DND-41 (cell line): ENCODE measurements around the gene H3-3A.

Experiments
- ATAC-seq: fragments of 200-7000 bp; cut with Tn5 transposase; 3 replicates; pipeline ENCODE4 v1.9.1; 2021; ENCODE audit warnings: low read depth; ENCODE audit not compliant: insufficient read depth
- DNase-seq: peaks from one replicate; pipeline ENCODE4 v3.0.0-alpha.2; 2020
- H2AFZ ChIP-seq: 2 replicates; pipeline ENCODE4 v1.6.0; 2012; ENCODE audit warnings: low read depth, low read length
- H3K27ac ChIP-seq: 2 replicates; pipeline ENCODE4 v1.5.1; 2012; ENCODE audit warnings: low read length, inconsistent platforms
- H3K27me3 ChIP-seq: fragments of 200-600 bp; sonication (generic); 2 replicates; pipeline ENCODE4 v1.6.0; 2012; ENCODE audit warnings: low read length, mild to moderate bottlenecking, inconsistent platforms; ENCODE audit not compliant: insufficient read depth, poor library complexity
- H3K36me3 ChIP-seq: 2 replicates; pipeline ENCODE4 v1.5.1; 2012; ENCODE audit warnings: low read length, inconsistent platforms; ENCODE audit not compliant: insufficient read depth
- H3K4me1 ChIP-seq: 2 replicates; pipeline ENCODE4 v1.5.1; 2012; ENCODE audit warnings: mild to moderate bottlenecking, low read length; ENCODE audit not compliant: insufficient read depth
- H3K4me2 ChIP-seq: 2 replicates; pipeline ENCODE4 v1.6.0; 2012; ENCODE audit warnings: mild to moderate bottlenecking, moderate library complexity, low read length, inconsistent platforms; ENCODE audit not compliant: insufficient read depth
- H3K4me3 ChIP-seq, 2 experiments: fragments of 200-600 bp in 1 of 2; shearing (Covaris generic) in 1 of 2; 2 replicates each; pipeline ENCODE4 v1.5.1; 2012 to 2016; ENCODE audit warnings: inconsistent platforms in 2 of 2, low read length in 2 of 2, mild to moderate bottlenecking in 2 of 2, low read depth in 1 of 2, moderate library complexity in 1 of 2
- H3K79me2 ChIP-seq: 2 replicates; pipeline ENCODE4 v1.6.0; 2012; ENCODE audit warnings: low read length, inconsistent platforms; ENCODE audit not compliant: insufficient read depth
- H3K9ac ChIP-seq: 2 replicates; pipeline ENCODE4 v1.6.0; 2012; ENCODE audit warnings: low read depth, mild to moderate bottlenecking, inconsistent platforms, low read length, moderate library complexity
- H3K9me3 ChIP-seq: 2 replicates; pipeline ENCODE4 v1.5.1; 2012; ENCODE audit warnings: low read length, moderate library complexity, mild to moderate bottlenecking, inconsistent platforms; ENCODE audit not compliant: insufficient read depth, severe bottlenecking
- H4K20me1 ChIP-seq: 2 replicates; pipeline ENCODE4 v1.6.0; 2012; ENCODE audit warnings: low read length; ENCODE audit not compliant: insufficient read depth
- EZH2 ChIP-seq: IDR thresholded peaks from 3 replicates; pipeline ENCODE4 v1.6.1; 2012; ENCODE audit warnings: borderline replicate concordance, low read depth, mild to moderate bottlenecking, moderate library complexity, low read length, inconsistent platforms; ENCODE audit not compliant: severe bottlenecking
- TF ChIP-seq, protein P1 (sequence below): IDR thresholded peaks from 2 replicates; pipeline ENCODE4 v1.5.1; 2012; ENCODE audit warnings: borderline replicate concordance, low read length, moderate library complexity, mild to moderate bottlenecking; ENCODE audit not compliant: poor library complexity, severe bottlenecking; ENCODE audit errors: extremely low read depth

H3-3A gene

DNA sequence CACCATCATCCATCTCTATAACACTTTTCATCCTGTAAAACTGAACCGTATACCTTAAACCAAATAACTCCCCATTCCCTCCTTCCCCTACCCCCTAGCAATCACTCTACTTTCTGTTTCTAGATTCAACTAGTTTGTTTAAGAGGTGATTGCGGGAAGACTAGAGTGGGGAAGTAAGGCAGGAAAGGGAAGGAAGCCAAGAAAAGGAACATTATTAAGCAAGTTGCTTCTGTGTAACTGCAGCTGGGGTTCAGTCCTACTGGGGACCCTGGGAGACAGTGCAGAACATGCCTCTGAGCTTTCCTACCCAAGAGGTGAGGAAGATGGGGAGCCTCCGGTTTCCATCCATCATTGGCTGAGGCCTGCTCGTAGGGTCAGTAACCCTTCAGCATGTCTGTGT is 28.9 kb upstream of the H3-3A start:
- no peaks in the 10 kb centered on the region for H3K9me3 ChIP-seq
- no peaks in the 10 kb centered on the region for H3K79me2 ChIP-seq
- no peak overlapping the region for H3K4me3 ChIP-seq
- no peaks in the 10 kb centered on the region for H4K20me1 ChIP-seq
- H3K4me2 ChIP-seq, result no peak overlapping the region
- TF ChIP-seq, protein P1, sequence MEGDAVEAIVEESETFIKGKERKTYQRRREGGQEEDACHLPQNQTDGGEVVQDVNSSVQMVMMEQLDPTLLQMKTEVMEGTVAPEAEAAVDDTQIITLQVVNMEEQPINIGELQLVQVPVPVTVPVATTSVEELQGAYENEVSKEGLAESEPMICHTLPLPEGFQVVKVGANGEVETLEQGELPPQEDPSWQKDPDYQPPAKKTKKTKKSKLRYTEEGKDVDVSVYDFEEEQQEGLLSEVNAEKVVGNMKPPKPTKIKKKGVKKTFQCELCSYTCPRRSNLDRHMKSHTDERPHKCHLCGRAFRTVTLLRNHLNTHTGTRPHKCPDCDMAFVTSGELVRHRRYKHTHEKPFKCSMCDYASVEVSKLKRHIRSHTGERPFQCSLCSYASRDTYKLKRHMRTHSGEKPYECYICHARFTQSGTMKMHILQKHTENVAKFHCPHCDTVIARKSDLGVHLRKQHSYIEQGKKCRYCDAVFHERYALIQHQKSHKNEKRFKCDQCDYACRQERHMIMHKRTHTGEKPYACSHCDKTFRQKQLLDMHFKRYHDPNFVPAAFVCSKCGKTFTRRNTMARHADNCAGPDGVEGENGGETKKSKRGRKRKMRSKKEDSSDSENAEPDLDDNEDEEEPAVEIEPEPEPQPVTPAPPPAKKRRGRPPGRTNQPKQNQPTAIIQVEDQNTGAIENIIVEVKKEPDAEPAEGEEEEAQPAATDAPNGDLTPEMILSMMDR, result no peak
- no peak for TF ChIP-seq EZH2
- no peak overlapping the region for H3K9ac ChIP-seq
- DNase-seq, result no peak
- H3K4me1 ChIP-seq, result no peaks in the 10 kb centered on the region
- H3K27ac ChIP-seq, result no peak overlapping the region
- no peaks in the 10 kb centered on the region for H3K36me3 ChIP-seq
- no peak for ATAC-seq
- no peaks in the 10 kb centered on the region for H3K27me3 ChIP-seq
- no peak overlapping the region for H2AFZ ChIP-seq

DNA sequence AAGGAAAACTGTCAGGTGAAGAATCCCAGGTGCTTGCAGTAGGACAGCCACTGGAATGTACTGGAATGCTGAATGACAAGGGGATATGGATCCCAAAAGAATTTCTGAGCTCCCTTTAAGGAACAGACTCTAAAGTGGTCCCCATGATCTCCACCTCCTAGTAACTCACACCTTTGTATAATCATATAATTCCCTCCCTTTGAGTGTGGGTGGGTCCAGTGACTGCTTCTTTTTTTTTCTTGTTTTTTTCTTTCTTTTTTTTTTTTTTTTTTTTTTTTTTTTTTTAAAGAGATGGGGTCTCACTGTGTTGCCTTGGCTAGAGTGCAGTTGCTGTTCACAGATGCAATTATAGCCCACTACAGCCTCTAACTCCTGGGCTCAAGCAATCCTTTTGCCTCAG is 28.5 kb upstream of the H3-3A start:
- no peaks in the 10 kb centered on the region for H3K36me3 ChIP-seq
- no peak overlapping the region for H2AFZ ChIP-seq
- no peaks in the 10 kb centered on the region for H3K79me2 ChIP-seq
- no peaks in the 10 kb centered on the region for H3K9me3 ChIP-seq
- no peaks in the 10 kb centered on the region for H3K4me1 ChIP-seq
- H3K27ac ChIP-seq, result no peak overlapping the region
- TF ChIP-seq, protein P1, result no peak
- no peak for TF ChIP-seq EZH2
- H3K4me3 ChIP-seq, result no peak overlapping the region
- no peaks in the 10 kb centered on the region for H4K20me1 ChIP-seq
- no peaks in the 10 kb centered on the region for H3K27me3 ChIP-seq
- ATAC-seq, result no peak
- DNase-seq, result no peak
- no peak overlapping the region for H3K4me2 ChIP-seq
- H3K9ac ChIP-seq, result no peak overlapping the region

DNA sequence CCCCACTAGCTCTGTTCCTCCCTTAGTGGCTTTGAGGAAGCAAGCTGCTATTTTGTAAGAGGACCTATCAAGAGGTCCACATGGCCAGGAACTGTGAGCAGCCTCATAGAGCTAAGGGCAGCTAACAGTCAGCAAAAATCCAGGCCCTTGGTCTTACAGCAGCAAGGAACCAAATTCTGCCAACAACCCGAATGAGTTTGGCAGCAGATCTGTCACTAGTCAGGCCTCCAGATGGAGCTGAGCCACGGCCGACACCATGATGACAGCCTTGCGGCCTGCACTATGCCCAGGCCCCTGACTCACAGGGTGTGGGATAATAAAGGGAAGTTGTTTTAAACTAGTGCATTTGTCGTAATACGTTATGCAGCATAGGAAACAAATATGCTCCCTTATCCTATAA is 28.0 kb upstream of the H3-3A start:
- no peak for DNase-seq
- no peak overlapping the region for H3K9ac ChIP-seq

DNA sequence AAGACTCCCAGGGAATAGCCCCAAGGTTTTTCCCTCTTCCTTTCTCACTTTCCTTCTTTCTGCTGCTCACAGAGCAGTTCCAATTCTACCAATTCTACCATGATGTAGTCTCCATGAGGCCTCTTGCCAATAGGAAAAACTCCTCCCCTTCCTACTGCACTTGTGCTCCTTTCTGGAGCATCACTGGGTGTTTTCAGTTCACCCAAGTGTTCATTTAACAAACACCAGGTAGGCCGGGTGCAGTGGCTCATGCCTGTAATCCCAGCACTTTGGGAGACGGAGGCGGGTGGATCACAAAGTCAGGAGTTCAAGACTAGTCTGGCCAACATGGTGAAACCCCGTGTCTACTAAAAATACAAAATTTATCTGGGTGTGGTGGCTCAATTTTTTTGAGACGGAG is 26.6 kb upstream of the H3-3A start:
- Histone ChIP-seq H4K20me1 (no peaks in the 10 kb centered on the region), H3K79me2 (no peaks in the 10 kb centered on the region), H3K9ac (no peak overlapping the region), H3K4me1 (no peaks in the 10 kb centered on the region), H3K4me2 (no peak overlapping the region), H3K27ac (no peak overlapping the region), H3K9me3 (no peaks in the 10 kb centered on the region), H3K4me3 (no peak overlapping the region), H3K36me3 (no peaks in the 10 kb centered on the region), H3K27me3 (no peaks in the 10 kb centered on the region), H2AFZ (no peak overlapping the region)
- no peak for ATAC-seq
- no peak for TF ChIP-seq EZH2
- no peak for DNase-seq

More for the DNA sequence above, 28.0 kb upstream of the H3-3A start:
- TF ChIP-seq, protein P1, result no peak
- no peak for TF ChIP-seq EZH2
- H3K9me3 ChIP-seq, result no peaks in the 10 kb centered on the region
- no peak overlapping the region for H3K27ac ChIP-seq
- no peaks in the 10 kb centered on the region for H3K4me1 ChIP-seq
- H3K4me2 ChIP-seq, result no peak overlapping the region
- H2AFZ ChIP-seq, result no peak overlapping the region
- H3K4me3 ChIP-seq, result no peak overlapping the region
- no peaks in the 10 kb centered on the region for H4K20me1 ChIP-seq
- no peaks in the 10 kb centered on the region for H3K79me2 ChIP-seq
- no peaks in the 10 kb centered on the region for H3K27me3 ChIP-seq
- H3K36me3 ChIP-seq, result no peaks in the 10 kb centered on the region
- no peak for ATAC-seq
